ENCODE results near the gene TSKU.

Gene TSKU

GRCh38 chr11:76844511-76844910 is 61.4 kb downstream of the TSKU start:
- DNase-seq: no peak

GRCh38 chr11:76845069-76845468 is 61.9 kb downstream of the TSKU start:
- no peak for DNase-seq

- DNase-seq: no peak
Measured at GRCh38 chr11:76846441-76846840, 63.3 kb downstream of the TSKU start.
